Stomach smooth muscle (tissue), 2 donors: ENCODE data around the gene OLIG3.

Source experiments
- H3K27ac ChIP-seq: one replicate; pipeline ENCODE4 v1.7.0; 2013; ENCODE audit warnings: mild to moderate bottlenecking, low read length, inconsistent platforms
- H3K27me3 ChIP-seq, 2 donors: one replicate each; pipeline ENCODE4 v1.7.0; 2013; ENCODE audit warnings: low read length in 2 of 2; ENCODE audit not compliant: insufficient read depth in 2 of 2, control insufficient read depth in 1 of 2
- H3K36me3 ChIP-seq, 2 donors: one replicate each; pipeline ENCODE4 v1.7.0; 2013; ENCODE audit warnings: low read length in 2 of 2; ENCODE audit not compliant: control insufficient read depth in 2 of 2, insufficient read depth in 2 of 2
- H3K4me1 ChIP-seq: one replicate; pipeline ENCODE4 v1.7.0; 2013; ENCODE audit warnings: low read length; ENCODE audit not compliant: control insufficient read depth, insufficient read depth
- H3K4me3 ChIP-seq, 2 donors: one replicate each; pipeline ENCODE4 v1.7.0; 2013; ENCODE audit warnings: low read length in 2 of 2
- H3K9ac ChIP-seq, 2 donors: one replicate each; pipeline ENCODE4 v1.7.0; 2013; ENCODE audit warnings: low read length in 2 of 2, mild to moderate bottlenecking in 1 of 2
- H3K9me3 ChIP-seq, 2 donors: one replicate each; pipeline ENCODE4 v1.7.0; 2013; ENCODE audit warnings: low read length in 2 of 2; ENCODE audit not compliant: control insufficient read depth in 2 of 2
- donor health status: healthy.
- donor health status: Pancreatic carcinoma.

Gene OLIG3

GRCh38 chr6:137467211-137467610 is 27.0 kb downstream of the OLIG3 start:
- Histone ChIP-seq H3K9ac (no peak overlapping the region), H3K27ac (no peak overlapping the region), H3K9me3 (no peaks in the 10 kb centered on the region), H3K27me3 (peaks cover 0 to 2% of the 10 kb centered on the region in 2 donors), H3K36me3 (no peaks in the 10 kb centered on the region), H3K4me1 (no peaks in the 10 kb centered on the region), H3K4me3 (no peak overlapping the region)

- Histone ChIP-seq H3K27ac (no peak overlapping the region), H3K9me3 (no peaks in the 10 kb centered on the region), H3K4me1 (no peaks in the 10 kb centered on the region), H3K9ac (no peak overlapping the region), H3K4me3 (no peak overlapping the region), H3K36me3 (no peaks in the 10 kb centered on the region), H3K27me3 (no peaks in the 10 kb centered on the region)
Observed at GRCh38 chr6:137465378-137466009, 28.7 kb downstream of the OLIG3 start.

- H3K4me1 ChIP-seq = no peaks in the 10 kb centered on the region
- no peaks in the 10 kb centered on the region for H3K9me3 ChIP-seq
- no peaks in the 10 kb centered on the region for H3K27me3 ChIP-seq
- no peak overlapping the region for H3K4me3 ChIP-seq
- no peaks in the 10 kb centered on the region for H3K36me3 ChIP-seq
- no peak overlapping the region for H3K9ac ChIP-seq
- H3K27ac ChIP-seq = no peak overlapping the region
Observed at GRCh38 chr6:137452333-137452894, 41.8 kb downstream of the OLIG3 start.

- no peak overlapping the region for H3K9ac ChIP-seq
- no peaks in the 10 kb centered on the region for H3K36me3 ChIP-seq
- no peaks in the 10 kb centered on the region for H3K4me1 ChIP-seq
- no peaks in the 10 kb centered on the region for H3K27me3 ChIP-seq
- peaks cover 0 to 3% of the 10 kb centered on the region in 2 donors for H3K9me3 ChIP-seq
- H3K4me3 ChIP-seq = no peak overlapping the region
- H3K27ac ChIP-seq = no peak overlapping the region
Observed at GRCh38 chr6:137443901-137444300, 50.3 kb downstream of the OLIG3 start.
